ENCODE results near the gene SYDE1.

DNA sequence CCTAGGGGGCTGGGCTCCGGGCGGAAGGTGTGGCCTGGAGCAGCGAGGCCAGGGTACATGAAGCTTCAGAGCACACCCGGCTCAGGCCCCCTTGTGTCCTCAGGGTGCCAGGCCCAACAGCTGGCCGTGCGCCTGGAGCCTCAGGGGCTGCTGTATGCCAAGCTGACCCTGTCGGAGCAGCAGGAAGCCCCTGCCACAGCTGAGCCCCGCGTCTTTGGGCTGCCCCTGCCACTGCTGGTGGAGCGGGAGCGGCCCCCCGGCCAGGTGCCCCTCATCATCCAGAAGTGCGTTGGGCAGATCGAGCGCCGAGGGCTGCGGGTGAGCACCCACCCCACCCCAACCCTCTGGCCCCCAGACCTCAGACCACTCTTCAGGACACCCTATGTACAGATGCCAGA is 3.2 kb downstream of the SYDE1 start:
- TF ChIP-seq CTCF (IDR thresholded peaks at IDR 0.05) (no peak), EZH2 (IDR thresholded peaks at IDR 0.05; ENCODE audit: borderline replicate concordance, insufficient read depth, low read depth, low read length, poor library complexity, severe bottlenecking) (no peak)

All from B cell (primary cell).